Measurements from ENCODE around the gene GNPTG. TPM values are rescaled to one million over a fixed set of nuclear protein-coding genes. Genes with fewer than 3 reads are reported as not detected.

GNPTG gene
- total and polyA plus RNA-seq, 9 of the 15 experiments (the other 6 are each of a cell fraction or from before 2014, with no cell fraction given): 0.69 to 33.3 (median 13.6) TPM

DNA sequence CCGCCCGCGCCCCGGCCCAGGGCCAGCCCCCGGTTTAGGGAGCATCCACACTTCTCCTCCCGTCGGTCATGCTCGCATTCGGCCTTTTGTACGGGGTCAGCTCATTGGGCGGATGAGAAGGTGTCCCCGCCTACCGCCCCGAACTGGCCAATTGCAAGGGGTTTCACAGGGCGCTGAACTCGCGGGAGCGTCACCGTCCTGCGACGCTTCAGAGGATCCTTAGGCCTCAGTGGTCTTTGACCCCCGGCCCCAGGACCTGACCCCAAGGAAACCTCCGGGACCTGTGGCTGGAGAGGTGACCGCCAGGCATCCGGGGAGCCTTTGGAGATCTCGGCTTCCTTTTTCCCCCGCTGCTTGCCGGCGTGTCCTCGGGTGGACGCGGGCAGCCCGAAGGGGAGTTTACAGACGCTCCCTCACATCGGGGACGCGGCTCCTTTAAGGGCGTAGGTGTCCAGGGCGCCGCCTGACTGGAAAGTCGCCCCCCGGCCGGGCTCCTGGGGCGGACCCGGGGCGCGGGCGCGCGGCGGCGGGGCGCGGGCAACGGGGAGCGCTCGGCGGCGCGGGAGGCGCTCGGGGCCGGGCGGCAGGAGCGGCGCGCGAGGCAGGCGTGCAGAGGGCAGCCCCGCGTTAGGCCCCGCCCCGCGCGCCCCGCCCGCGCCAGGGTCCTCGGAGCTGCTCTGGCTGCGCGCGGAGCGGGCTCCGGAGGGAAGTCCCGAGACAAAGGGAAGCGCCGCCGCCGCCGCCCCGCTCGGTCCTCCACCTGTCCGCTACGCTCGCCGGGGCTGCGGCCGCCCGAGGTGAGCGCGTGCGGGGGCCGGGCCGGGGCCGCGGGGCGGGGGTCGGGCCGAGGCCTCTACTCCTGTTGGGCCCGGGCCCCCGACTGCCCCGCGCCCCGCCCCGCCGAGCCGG lies 42.5 kb upstream of the GNPTG start, which contains the start of gene UBE2I (continued):
- TF ChIP-seq SIRT6 (IDR thresholded peaks at IDR 0.05; ENCODE audit: low read depth, low read length) (no peak), ZNF3 (CRISPR knock-in tag; IDR thresholded peaks at IDR 0.05) (no peak), ZBTB17 (CRISPR knock-in tag; IDR thresholded peaks at IDR 0.05) (0 out of 2 replicates have a peak, but pooled peaks have one; percentile 39), NR2C1 (IDR thresholded peaks at IDR 0.05) (peak; percentile 86), NR2C1 (tag; IDR thresholded peaks at IDR 0.05) (peak; percentile 76), DPF2 (IDR thresholded peaks at IDR 0.05) (no peak), KDM4B (IDR thresholded peaks at IDR 0.05; ENCODE audit: borderline replicate concordance in 2 of 2, low read depth in 1 of 2) (peak in 1 of 2 experiments; percentile 83; a peak in 1 of 4 replicates), RBM25 (IDR thresholded peaks at IDR 0.05; ENCODE audit: low read depth, low read length, severe bottlenecking) (no peak), MIER1 (IDR thresholded peaks at IDR 0.05; ENCODE audit: low read depth) (no peak), XRCC5 (IDR thresholded peaks at IDR 0.05; ENCODE audit: low read depth, low read length) (peak; percentile 70; the same call in 1 of the 2 replicates), RNF2 (IDR thresholded peaks at IDR 0.05) (peak; percentile 56), RBM17 (IDR thresholded peaks at IDR 0.05; ENCODE audit: borderline replicate concordance, low read depth, low read length) (no peak), MEF2D (tag; conservative IDR thresholded peaks at IDR 0.05; ENCODE audit: low read depth) (peak; percentile 72; the same call in 1 of the 2 replicates), POLR2AphosphoS5 (IDR thresholded peaks at IDR 0.05; ENCODE audit: control insufficient read depth, insufficient read depth, low read depth, low read length) (peak; percentile 55; the same call in 1 of the 2 replicates), NR0B1 (IDR thresholded peaks at IDR 0.05; ENCODE audit: partially characterized antibody) (no peak), L3MBTL2 (IDR thresholded peaks at IDR 0.05) (peak; percentile 76), SRF (CRISPR knock-in tag; IDR thresholded peaks at IDR 0.05) (0 out of 4 replicates have a peak, but pooled peaks of 1 of the 2 experiments have one; percentile 48), NR3C1 (CRISPR knock-in tag; IDR thresholded peaks at IDR 0.05) (peak; percentile 75; the same call in 1 of the 2 replicates)
- TF ChIP-seq, protein P1, sequence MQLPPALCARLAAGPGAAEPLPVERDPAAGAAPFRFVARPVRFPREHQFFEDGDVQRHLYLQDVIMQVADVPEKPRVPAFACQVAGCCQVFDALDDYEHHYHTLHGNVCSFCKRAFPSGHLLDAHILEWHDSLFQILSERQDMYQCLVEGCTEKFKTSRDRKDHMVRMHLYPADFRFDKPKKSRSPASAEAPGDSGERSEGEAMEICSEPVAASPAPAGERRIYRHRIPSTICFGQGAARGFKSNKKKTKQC (CRISPR knock-in tag; IDR thresholded peaks at IDR 0.05): peak; percentile 90
- TF ChIP-seq, protein P2, sequence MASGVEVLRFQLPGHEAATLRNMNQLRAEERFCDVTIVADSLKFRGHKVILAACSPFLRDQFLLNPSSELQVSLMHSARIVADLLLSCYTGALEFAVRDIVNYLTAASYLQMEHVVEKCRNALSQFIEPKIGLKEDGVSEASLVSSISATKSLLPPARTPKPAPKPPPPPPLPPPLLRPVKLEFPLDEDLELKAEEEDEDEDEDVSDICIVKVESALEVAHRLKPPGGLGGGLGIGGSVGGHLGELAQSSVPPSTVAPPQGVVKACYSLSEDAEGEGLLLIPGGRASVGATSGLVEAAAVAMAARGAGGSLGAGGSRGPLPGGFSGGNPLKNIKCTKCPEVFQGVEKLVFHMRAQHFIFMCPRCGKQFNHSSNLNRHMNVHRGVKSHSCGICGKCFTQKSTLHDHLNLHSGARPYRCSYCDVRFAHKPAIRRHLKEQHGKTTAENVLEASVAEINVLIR (CRISPR knock-in tag; IDR thresholded peaks at IDR 0.05): peak; percentile 90
- TF ChIP-seq, protein P3, sequence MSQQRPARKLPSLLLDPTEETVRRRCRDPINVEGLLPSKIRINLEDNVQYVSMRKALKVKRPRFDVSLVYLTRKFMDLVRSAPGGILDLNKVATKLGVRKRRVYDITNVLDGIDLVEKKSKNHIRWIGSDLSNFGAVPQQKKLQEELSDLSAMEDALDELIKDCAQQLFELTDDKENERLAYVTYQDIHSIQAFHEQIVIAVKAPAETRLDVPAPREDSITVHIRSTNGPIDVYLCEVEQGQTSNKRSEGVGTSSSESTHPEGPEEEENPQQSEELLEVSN (IDR thresholded peaks at IDR 0.05; ENCODE audit: borderline replicate concordance in 1 of 2, extremely low read depth in 1 of 2, insufficient read depth in 1 of 2, insufficient read length in 1 of 2, low read depth in 1 of 2, low read length in 1 of 2, poor library complexity in 1 of 2, severe bottlenecking in 1 of 2): peak in 1 of 2 experiments; percentile 23
